Stomach (tissue), 19 donors: ENCODE measurements around the gene KRTAP10-3. TPM values are rescaled to one million over a fixed set of nuclear protein-coding genes. Genes with fewer than 3 reads are reported as not detected.

ENCODE experiments used
- DNase-seq, 2 donors: peaks; one replicate each; pipeline versions ENCODE4 v3.0.0 to v3.0.0-alpha.2; 2013 to 2019
- H3K27ac ChIP-seq, 5 donors: fragments of 200-600 bp in 4 of 5; sonication (generic) in 4 of 5; one replicate each; pipeline ENCODE4 v1.5.1; 2013 to 2019; ENCODE audit warnings: mild to moderate bottlenecking in 1 of 5, moderate library complexity in 1 of 5
- H3K27me3 ChIP-seq, 3 donors: fragments of 200-600 bp; sonication (generic); one replicate each; pipeline ENCODE4 v1.5.1; 2017 to 2019; ENCODE audit warnings: mixed run types in 1 of 3
- H3K36me3 ChIP-seq, 4 donors: fragments of 200-600 bp; sonication (generic); 1 replicate in 3 of 4; 2 replicates in 1 of 4; pipeline ENCODE4 v1.5.1; 2016 to 2019
- H3K4me1 ChIP-seq, 4 donors: fragments of 200-600 bp; sonication (generic); one replicate each; pipeline ENCODE4 v1.5.1; 2016 to 2019
- H3K4me3 ChIP-seq, 4 donors: fragments of 200-600 bp; sonication (generic) in 3 of 4; one replicate each; pipeline ENCODE4 v1.5.1; 2016 to 2019; ENCODE audit warnings: mild to moderate bottlenecking in 1 of 4
- H3K9me3 ChIP-seq, 4 donors: fragments of 200-600 bp; sonication (generic); one replicate each; pipeline ENCODE4 v1.5.1; 2016 to 2019
- CTCF ChIP-seq, 7 experiments: fragments of 450-650 bp in 4 of 7; fragments of 200-600 bp in 3 of 7; sonication (generic) in 3 of 7; IDR thresholded peaks; one replicate each; pipeline ENCODE4 v1.5.1; 2016 to 2019; ENCODE audit warnings: antibody characterized with exemption in 7 of 7, control low read depth in 2 of 7, mild to moderate bottlenecking in 1 of 7
- EP300 ChIP-seq: sonication (generic); formaldehyde crosslinking; IDR thresholded peaks from one replicate; pipeline ENCODE4 v1.6.1; 2017; ENCODE audit warnings: antibody characterized with exemption
- POLR2A ChIP-seq, 4 donors: fragments of 450-650 bp; IDR thresholded peaks; one replicate each; pipeline ENCODE4 v1.6.1; 2016; ENCODE audit warnings: antibody characterized with exemption in 4 of 4, control low read depth in 2 of 4, mild to moderate bottlenecking in 1 of 4, moderate library complexity in 1 of 4
- POLR2AphosphoS5 ChIP-seq, 3 donors: sonication (generic); formaldehyde crosslinking; IDR thresholded peaks; one replicate each; pipeline ENCODE4 v1.6.1; 2016; ENCODE audit warnings: antibody characterized with exemption in 3 of 3
- WGBS, 5 donors: extraction: QIAGEN DNeasy Blood & Tissue Kit in 3 of 5; methylation state at CpG; one replicate each; pipeline versions ENCODE4 v1.1.5 to v1.1.7; 2013 to 2018; 5-methylcytosine and 5-hydroxymethylcytosine counted together
- intact Hi-C: fragments of 100-400 bp; cut with DNase I; formaldehyde crosslinking; loops from one replicate; pipeline ENCODE4 v1.15.1; 2023; ENCODE audit warnings: low total_unique reads
- long read RNA-seq, 10 donors: transcript quantifications; one replicate each; lab custom pipeline, GENCODE V29; 2026
- polyA plus RNA-seq, 3 donors: library from polyadenylated mRNA; stranded (reverse); fragments of 200-250 nt; gene quantifications; one replicate each; pipeline ENCODE4 v1.2.3, GENCODE V29; 2013
- total RNA-seq, 5 donors: library from RNA; depleted of rRNA; stranded (reverse); fragments of >200 nt; gene quantifications; one replicate each; pipeline versions ENCODE4 v1.1.0 to v1.2.3, GENCODE V29; 2014 to 2016
- donor health status: healthy with polysubstance abuse.
- donor health status: Bipolar disorder and iron deficiency.
- donor health status: healthy.

Gene KRTAP10-3
- not detected for total RNA-seq
- polyA plus RNA-seq, result not detected
- long read RNA-seq, donor 1, result 0 reads
- long read RNA-seq, donor 2, result 0 reads
- long read RNA-seq, donor 3, result 0 reads
- long read RNA-seq, donor 4, result 0 reads
- long read RNA-seq, donor 5, result 0 reads
- long read RNA-seq, donor 6, result 0 reads
- long read RNA-seq, donor 7, result 0 reads
- long read RNA-seq, donor 8, result 0 reads
- long read RNA-seq, donor 9, result 0 reads
- long read RNA-seq, donor 10, result 0 reads

- TF ChIP-seq CTCF (IDR thresholded peaks at IDR 0.05), result no peak
- no peak for TF ChIP-seq POLR2AphosphoS5 (IDR thresholded peaks at IDR 0.05)
- TF ChIP-seq POLR2A (IDR thresholded peaks at IDR 0.05), result no peak
- TF ChIP-seq EP300, result no peak
- no peak within 1 kb of the TSS for H3K4me3 ChIP-seq
- H3K27ac ChIP-seq, result no peak within 1 kb of the TSS
- DNase-seq, result no peak
- H3K27me3 ChIP-seq, result peaks cover 0 to 37% (median 20%) of the 10 kb centered on the region in 3 donors
- peaks cover 0 to 6% (median under 1%) of the 10 kb centered on the region in 4 donors for H3K9me3 ChIP-seq
- H3K36me3 ChIP-seq, result no peaks in the 10 kb centered on the region
- H3K4me1 ChIP-seq, result no peaks in the 10 kb centered on the region
- 63 to 74% (median 70%) methylated on average over 5 of the region's 5 CpGs for WGBS, 5 donors
- intact Hi-C loops, result no loop called here
Measured at GRCh38 chr21:44558695-44559094, at the start of gene KRTAP10-3. Gene KRTAP10-3 (minus strand): TSS chr21:44558795. CDS start chr21:44558715, 80 bp downstream.

GRCh38 chr21:44606495-44606894, 47.9 kb upstream of the KRTAP10-3 start:
- Histone ChIP-seq H3K4me3 (no peak overlapping the region), H3K4me1 (no peaks in the 10 kb centered on the region), H3K9me3 (peaks cover 4 to 35% (median 28%) of the 10 kb centered on the region in 4 donors), H3K27me3 (peaks cover 0 to 35% (median 9%) of the 10 kb centered on the region in 3 donors), H3K36me3 (no peaks in the 10 kb centered on the region), H3K27ac (no peak overlapping the region)
- DNase-seq, result no peak
- intact Hi-C loops, result no loop called here
- no peak for TF ChIP-seq CTCF (IDR thresholded peaks at IDR 0.05)
- no peak for TF ChIP-seq POLR2A (IDR thresholded peaks at IDR 0.05)
- 71 to 80% (median 76%) methylated on average over 4 of the region's 4 CpGs for WGBS, 5 donors

- Histone ChIP-seq H3K4me3 (no peak overlapping the region), H3K27me3 (peaks cover 0 to 53% (median 13%) of the 10 kb centered on the region in 3 donors), H3K9me3 (peaks cover 0 to 22% (median 3%) of the 10 kb centered on the region in 4 donors), H3K36me3 (no peaks in the 10 kb centered on the region), H3K27ac (no peak overlapping the region), H3K4me1 (no peaks in the 10 kb centered on the region)
- intact Hi-C loops, result no loop called here
- WGBS, 5 donors, result 81 to 90% (median 85%) methylated on average over 8 of the region's 8 CpGs
- DNase-seq, result no peak
- TF ChIP-seq POLR2A (IDR thresholded peaks at IDR 0.05) (no peak), POLR2AphosphoS5 (IDR thresholded peaks at IDR 0.05) (no peak), EP300 (no peak), CTCF (IDR thresholded peaks at IDR 0.05) (no peak)
Measured at GRCh38 chr21:44603911-44604310, 45.3 kb upstream of the KRTAP10-3 start.

GRCh38 chr21:44603109-44603875, 44.7 kb upstream of the KRTAP10-3 start:
- no peak for DNase-seq
- intact Hi-C loops, result no loop called here
- Histone ChIP-seq H3K9me3 (peaks cover 0 to 28% (median 3%) of the 10 kb centered on the region in 4 donors), H3K27me3 (peaks cover 0 to 54% (median 13%) of the 10 kb centered on the region in 3 donors), H3K4me3 (no peak overlapping the region), H3K4me1 (no peaks in the 10 kb centered on the region), H3K27ac (no peak overlapping the region), H3K36me3 (no peaks in the 10 kb centered on the region)
- 45 to 60% (median 50%) methylated on average over 10 to 17 of the region's 17 CpGs for WGBS, 5 donors
- no peak for TF ChIP-seq POLR2A (IDR thresholded peaks at IDR 0.05)
- TF ChIP-seq EP300, result no peak
- TF ChIP-seq CTCF (IDR thresholded peaks at IDR 0.05), result no peak
- TF ChIP-seq POLR2AphosphoS5 (IDR thresholded peaks at IDR 0.05), result no peak
